Duodenal mucosa (tissue), 2 donors: ENCODE measurements around the gene CCDC127.

Experiments
- H3K27ac ChIP-seq: one replicate; pipeline ENCODE4 v1.7.0; 2013; ENCODE audit warnings: low read depth, low read length
- H3K27me3 ChIP-seq, 2 donors: one replicate each; pipeline ENCODE4 v1.7.0; 2013; ENCODE audit warnings: low read length in 2 of 2, control low read depth in 1 of 2; ENCODE audit not compliant: insufficient read depth in 2 of 2, control insufficient read depth in 1 of 2
- H3K36me3 ChIP-seq, 2 donors: one replicate each; pipeline ENCODE4 v1.7.0; 2013; ENCODE audit warnings: low read length in 2 of 2, control low read depth in 1 of 2; ENCODE audit not compliant: insufficient read depth in 2 of 2, control insufficient read depth in 1 of 2
- H3K4me1 ChIP-seq, 2 donors: one replicate each; pipeline ENCODE4 v1.7.0; 2013; ENCODE audit warnings: low read length in 2 of 2, control low read depth in 1 of 2; ENCODE audit not compliant: insufficient read depth in 2 of 2, control insufficient read depth in 1 of 2
- H3K4me3 ChIP-seq, 2 donors: one replicate each; pipeline ENCODE4 v1.7.0; 2013; ENCODE audit warnings: low read length in 2 of 2, low read depth in 1 of 2
- H3K9ac ChIP-seq, 2 donors: one replicate each; pipeline ENCODE4 v1.7.0; 2013; ENCODE audit warnings: low read length in 2 of 2, low read depth in 1 of 2
- H3K9me3 ChIP-seq, 2 donors: one replicate each; pipeline ENCODE4 v1.7.0; 2013; ENCODE audit warnings: low read length in 2 of 2, control low read depth in 1 of 2; ENCODE audit not compliant: control insufficient read depth in 1 of 2

Gene CCDC127

DNA sequence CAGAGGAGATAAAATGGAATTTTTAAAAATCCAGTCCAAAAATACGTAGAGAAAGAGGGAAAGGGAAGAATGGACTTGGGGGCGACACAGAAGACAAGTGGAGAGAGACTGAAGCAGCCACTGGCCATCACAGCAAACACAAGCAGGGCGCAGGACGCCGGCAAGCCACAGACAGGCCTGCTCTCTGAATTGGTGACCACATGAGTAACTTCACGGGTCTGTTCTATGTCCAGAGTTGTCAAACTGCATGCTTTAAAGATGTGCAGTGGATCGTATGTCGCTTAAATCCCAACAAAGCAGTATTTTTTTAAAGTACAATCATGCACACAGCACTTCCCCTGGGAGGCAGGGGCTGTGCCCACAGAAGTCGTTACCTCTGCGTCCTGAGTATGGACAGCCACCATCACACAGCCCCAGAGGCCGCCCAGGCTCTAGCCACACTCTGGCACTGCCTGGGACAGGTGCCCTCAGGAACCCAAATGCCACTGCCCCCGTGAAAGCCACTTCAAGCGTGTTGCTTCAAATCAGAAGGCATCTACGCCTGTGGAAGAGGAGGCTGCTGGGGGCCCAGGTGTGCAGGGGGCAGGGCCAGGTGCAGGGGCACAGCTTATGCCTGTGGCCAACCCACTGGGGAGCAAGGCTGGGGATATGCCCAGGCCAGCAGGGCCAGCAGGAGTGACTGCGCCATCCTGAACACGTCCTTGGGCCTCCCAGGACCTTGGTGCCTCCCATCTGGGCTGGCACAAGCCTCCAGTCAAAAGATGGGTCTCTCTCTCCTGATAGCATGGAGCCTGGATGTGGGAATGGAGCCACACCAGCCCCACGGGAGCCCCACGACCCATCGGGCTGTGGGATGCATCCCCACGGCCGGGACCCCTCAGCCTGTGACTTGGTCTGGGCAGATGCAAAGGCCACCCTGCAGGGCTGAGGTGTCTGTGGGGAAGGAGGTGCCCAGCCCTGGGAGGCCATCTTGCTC, 32.6 kb downstream of the CCDC127 start:
- no peak overlapping the region for H3K9ac ChIP-seq
- no peak overlapping the region for H3K4me3 ChIP-seq

DNA sequence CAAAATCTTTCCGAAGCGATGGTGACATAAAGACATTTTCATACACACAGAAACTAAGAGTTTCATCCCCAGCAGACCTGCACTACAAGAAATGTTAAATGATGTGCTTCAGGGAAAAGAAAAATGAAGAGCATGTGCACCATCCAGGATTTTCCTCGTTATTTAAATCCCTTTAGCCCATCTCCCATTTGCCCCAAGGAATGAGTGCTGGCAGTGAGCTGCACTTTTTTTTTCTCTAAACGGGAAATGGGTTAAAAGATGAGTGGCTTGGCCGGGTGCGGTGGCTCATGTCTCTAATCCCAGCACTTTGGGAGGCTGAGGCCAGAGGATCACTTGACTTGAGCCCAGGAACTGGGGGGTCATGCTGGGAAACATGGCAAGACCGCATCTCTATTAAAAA, 33.5 kb downstream of the CCDC127 start:
- Histone ChIP-seq H3K4me1 (peaks cover 4 to 7% of the 10 kb centered on the region in 2 donors), H3K4me3 (no peak overlapping the region), H3K27ac (no peak overlapping the region), H3K9ac (no peak overlapping the region), H3K36me3 (no peaks in the 10 kb centered on the region), H3K27me3 (peaks cover 0 to 4% of the 10 kb centered on the region in 2 donors), H3K9me3 (no peaks in the 10 kb centered on the region)

More for the DNA sequence above, 32.6 kb downstream of the CCDC127 start:
- peaks cover 2 to 4% of the 10 kb centered on the region in 2 donors for H3K27me3 ChIP-seq
- peaks cover 4 to 7% of the 10 kb centered on the region in 2 donors for H3K4me1 ChIP-seq
- H3K27ac ChIP-seq, result no peak overlapping the region
- no peaks in the 10 kb centered on the region for H3K36me3 ChIP-seq
- H3K9me3 ChIP-seq, result no peaks in the 10 kb centered on the region

DNA sequence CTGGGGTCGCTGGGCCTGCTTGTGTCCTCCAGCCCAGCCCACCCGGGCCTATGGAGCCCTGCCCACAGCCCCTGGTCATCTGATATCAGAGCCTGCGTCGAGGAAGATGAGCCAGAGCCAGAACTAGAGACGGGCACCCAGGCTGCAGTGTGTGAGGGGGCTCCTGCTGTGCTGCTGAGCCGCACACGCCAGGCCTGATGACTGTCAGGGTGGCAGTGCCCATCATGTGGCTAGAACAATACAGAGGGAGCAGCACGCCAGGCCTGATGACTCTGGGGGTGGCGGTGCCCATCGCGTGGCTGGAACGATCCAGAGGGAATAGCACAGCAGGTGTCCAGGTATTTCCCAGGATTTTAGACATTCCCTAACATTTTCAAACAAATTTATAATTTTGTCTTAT, 35.8 kb downstream of the CCDC127 start:
- H3K9ac ChIP-seq, result no peak overlapping the region

DNA sequence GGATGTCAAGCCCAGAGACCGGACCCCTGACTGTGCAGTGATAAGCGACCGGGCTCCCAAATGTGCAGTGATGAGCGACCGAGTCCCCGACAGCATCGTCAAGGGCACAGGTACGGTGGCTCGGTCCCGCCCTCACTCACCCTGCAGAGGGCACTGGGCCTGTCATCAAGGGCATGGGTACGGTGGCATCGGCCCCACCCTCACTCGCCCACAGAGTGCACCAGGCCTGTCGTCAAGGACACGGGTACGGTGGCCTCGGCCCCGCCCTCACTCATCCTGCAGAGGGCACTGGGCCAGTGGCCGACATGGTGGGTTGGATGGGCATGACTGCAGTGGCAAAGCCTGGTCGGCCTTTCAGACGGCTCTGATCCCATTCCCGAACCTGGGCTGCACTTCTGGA, 36.4 kb downstream of the CCDC127 start:
- no peak overlapping the region for H3K9ac ChIP-seq
- no peaks in the 10 kb centered on the region for H3K9me3 ChIP-seq
- no peak overlapping the region for H3K4me3 ChIP-seq
- H3K27me3 ChIP-seq, result no peaks in the 10 kb centered on the region
- H3K36me3 ChIP-seq, result no peaks in the 10 kb centered on the region
- no peaks in the 10 kb centered on the region for H3K4me1 ChIP-seq
- H3K27ac ChIP-seq, result no peak overlapping the region

More for the DNA sequence above, 35.8 kb downstream of the CCDC127 start:
- no peak overlapping the region for H3K4me3 ChIP-seq
- no peak overlapping the region for H3K27ac ChIP-seq
- H3K36me3 ChIP-seq, result no peaks in the 10 kb centered on the region
- no peaks in the 10 kb centered on the region for H3K4me1 ChIP-seq
- H3K27me3 ChIP-seq, result no peaks in the 10 kb centered on the region
- no peaks in the 10 kb centered on the region for H3K9me3 ChIP-seq

DNA sequence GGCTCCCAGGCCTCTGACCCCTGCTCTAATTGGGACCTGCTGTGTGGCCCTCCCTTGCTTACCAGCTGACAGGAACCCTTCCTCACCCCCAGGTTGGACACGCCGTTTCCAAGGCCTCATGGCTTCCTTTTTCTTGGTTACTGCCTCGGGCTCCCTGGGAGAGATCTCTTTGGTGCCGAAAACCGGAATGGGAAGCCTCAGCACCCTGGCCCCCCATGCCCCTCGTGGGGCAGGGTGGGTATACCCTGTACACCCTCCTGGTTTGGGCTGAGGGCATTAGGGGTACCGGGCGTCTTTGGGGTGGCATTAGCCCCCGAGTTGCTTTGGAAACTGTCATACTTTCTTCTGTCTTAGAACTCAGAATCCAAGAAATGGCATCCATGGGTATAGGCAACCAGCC, 36.8 kb downstream of the CCDC127 start:
- no peaks in the 10 kb centered on the region for H3K36me3 ChIP-seq
- H3K9ac ChIP-seq, result no peak overlapping the region
- no peak overlapping the region for H3K27ac ChIP-seq
- no peaks in the 10 kb centered on the region for H3K4me1 ChIP-seq
- H3K9me3 ChIP-seq, result no peaks in the 10 kb centered on the region
- H3K4me3 ChIP-seq, result no peak overlapping the region
- H3K27me3 ChIP-seq, result no peaks in the 10 kb centered on the region

DNA sequence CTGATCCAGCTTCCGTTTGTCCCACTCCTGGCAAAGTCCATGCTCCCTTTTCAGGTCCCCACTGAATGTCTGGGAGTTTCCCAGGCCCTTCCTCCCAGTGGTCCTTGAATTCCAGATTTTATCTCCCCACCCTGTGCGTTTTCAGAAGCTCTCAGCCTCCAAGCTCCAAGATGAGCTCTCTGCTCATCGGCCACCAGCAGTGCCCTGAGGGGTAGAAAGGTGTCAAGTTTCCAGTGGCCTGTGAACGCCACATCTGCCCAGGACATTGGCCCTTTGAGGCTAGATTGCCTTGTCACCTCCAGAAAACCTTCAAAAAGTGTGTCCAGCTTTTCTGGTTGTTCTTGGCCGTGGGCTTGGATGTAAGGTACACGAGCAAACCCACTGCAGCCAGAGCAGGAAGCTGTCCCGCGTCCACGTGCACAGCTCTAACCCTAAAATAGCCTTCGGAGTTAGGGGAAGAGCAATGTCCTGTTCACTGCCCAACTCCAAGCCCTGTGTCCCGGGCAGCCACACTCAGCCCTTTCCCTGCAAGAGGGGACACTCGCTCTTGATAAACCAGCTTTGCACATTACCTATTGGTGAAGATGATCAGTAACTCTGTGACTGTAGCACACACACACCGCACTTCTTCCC, 37.6 kb downstream of the CCDC127 start:
- H3K36me3 ChIP-seq, result no peaks in the 10 kb centered on the region
- H3K9ac ChIP-seq, result no peak overlapping the region

DNA sequence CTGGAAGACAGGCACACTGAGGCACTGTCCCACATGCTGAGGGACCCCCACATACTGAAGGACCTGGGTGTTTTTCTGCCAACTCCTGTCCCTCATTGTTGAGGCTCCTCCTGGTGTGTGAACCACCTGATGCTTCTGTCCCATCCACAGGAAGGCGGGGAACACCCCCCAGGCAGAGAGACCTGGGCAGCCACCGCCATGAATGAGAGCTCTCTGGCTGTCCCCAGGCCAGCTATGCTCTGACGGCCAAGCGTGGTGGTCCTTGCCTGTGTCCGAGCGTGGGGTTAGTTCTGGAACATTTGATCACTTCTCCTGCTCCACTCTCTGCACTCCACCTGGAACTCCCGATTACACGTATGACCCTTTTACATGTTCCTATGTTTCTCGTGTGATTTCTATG, 38.6 kb downstream of the CCDC127 start:
- H3K4me3 ChIP-seq, result no peak overlapping the region
- no peaks in the 10 kb centered on the region for H3K27me3 ChIP-seq
- H3K36me3 ChIP-seq, result no peaks in the 10 kb centered on the region
- no peaks in the 10 kb centered on the region for H3K9me3 ChIP-seq
- H3K4me1 ChIP-seq, result no peaks in the 10 kb centered on the region
- H3K27ac ChIP-seq, result no peak overlapping the region
- H3K9ac ChIP-seq, result no peak overlapping the region

More for the DNA sequence above, 37.6 kb downstream of the CCDC127 start:
- Histone ChIP-seq H3K9me3 (no peaks in the 10 kb centered on the region), H3K27ac (no peak overlapping the region), H3K4me1 (no peaks in the 10 kb centered on the region), H3K27me3 (no peaks in the 10 kb centered on the region), H3K4me3 (no peak overlapping the region)

DNA sequence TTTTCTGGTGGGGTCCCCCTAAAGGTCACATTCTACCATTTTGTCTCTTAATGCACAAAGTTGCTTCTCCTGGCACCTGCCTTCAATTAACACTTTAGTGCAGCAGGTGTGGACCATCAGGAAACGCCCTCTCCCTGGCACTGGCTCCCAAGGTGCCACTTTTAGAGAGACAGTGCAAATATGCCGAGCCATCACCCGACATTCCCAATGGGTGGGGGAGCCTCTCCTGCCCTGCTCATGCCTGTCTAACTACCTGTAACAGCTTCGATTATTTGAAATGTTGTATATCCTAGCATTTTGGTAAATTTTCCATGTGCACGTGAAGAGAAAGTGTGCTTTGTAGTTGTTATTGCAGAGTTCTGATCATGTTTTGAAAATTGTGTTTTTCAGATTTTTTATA, 39.8 kb downstream of the CCDC127 start:
- Histone ChIP-seq H3K9me3 (no peaks in the 10 kb centered on the region), H3K36me3 (no peaks in the 10 kb centered on the region), H3K9ac (no peak overlapping the region), H3K4me3 (no peak overlapping the region), H3K27ac (no peak overlapping the region), H3K27me3 (peaks cover 0 to 2% of the 10 kb centered on the region in 2 donors), H3K4me1 (no peaks in the 10 kb centered on the region)

DNA sequence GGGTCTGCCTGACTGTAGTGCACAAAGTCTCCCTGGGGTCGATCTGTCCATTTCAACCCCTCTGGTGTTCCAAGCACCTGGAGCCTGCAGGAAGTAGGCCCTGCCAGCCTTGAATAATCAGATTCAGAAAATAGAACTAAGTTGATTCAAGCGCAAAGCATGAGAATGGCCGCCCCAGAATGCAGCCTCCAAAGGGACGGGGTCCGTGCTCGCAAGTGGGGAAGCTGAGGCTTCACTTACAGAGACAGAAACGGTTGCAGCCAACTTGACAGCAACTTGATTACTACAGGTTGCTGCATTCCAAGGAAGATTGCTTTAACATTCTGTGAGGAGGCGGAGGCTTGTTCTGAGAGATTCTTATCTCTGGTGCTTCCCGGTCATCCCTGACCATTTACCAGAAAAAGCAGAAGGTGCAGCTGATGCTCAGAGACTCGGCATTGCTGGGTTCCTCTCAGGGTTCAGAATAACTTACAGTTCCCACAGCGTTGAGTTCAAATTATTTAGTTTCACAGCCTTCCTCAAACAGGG, 41.6 kb downstream of the CCDC127 start:
- Histone ChIP-seq H3K9ac (no peak overlapping the region), H3K36me3 (no peaks in the 10 kb centered on the region), H3K4me3 (no peak overlapping the region), H3K4me1 (no peaks in the 10 kb centered on the region), H3K27ac (no peak overlapping the region), H3K9me3 (no peaks in the 10 kb centered on the region), H3K27me3 (peaks cover 0 to 3% of the 10 kb centered on the region in 2 donors)

DNA sequence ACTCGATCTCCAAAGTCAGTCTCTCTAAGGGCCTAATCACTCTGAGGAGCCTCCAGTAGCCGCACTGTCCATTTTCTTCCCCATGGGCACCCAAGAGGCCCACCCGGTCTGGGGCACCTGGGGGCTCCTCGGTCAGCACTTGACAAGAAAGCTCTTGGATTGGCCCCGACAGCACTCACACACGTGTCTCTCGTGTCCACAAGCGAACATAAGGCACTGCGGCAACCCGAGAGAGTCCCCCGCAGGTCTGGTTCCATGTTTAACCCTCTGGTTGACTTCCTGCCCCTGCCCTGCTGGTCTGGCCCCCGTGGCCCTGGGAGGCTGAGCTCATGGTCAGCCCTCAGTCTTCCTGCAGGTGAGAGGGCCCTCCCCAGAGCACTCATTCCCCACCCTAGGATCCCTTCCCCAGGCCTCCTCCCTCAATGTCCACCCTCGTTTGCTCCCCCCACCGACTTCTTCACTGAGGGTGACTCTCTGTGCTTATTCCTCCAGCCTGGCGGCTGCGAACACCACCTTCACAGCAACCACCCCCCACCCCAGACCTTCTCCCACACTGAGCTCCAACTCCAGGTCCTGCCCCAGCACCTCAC, 43.0 kb downstream of the CCDC127 start:
- no peaks in the 10 kb centered on the region for H3K4me1 ChIP-seq
- peaks cover 0 to 3% of the 10 kb centered on the region in 2 donors for H3K27me3 ChIP-seq
- H3K9ac ChIP-seq, result no peak overlapping the region
- no peaks in the 10 kb centered on the region for H3K36me3 ChIP-seq
- H3K27ac ChIP-seq, result no peak overlapping the region
- no peak overlapping the region for H3K4me3 ChIP-seq
- no peaks in the 10 kb centered on the region for H3K9me3 ChIP-seq
